ENCODE data around the gene AQP1.

AQP1 gene

GRCh38 chr7:30913821-30914515 lies 2.3 kb downstream of the AQP1 start:
- no peak for DNase-seq (ENCODE audit: low read depth, low spot score)
- no peak for TF ChIP-seq CTCF (IDR thresholded peaks at IDR 0.05; ENCODE audit: insufficient read depth, low read length, missing control alignments)
- CTCF ChIA-PET, result interaction anchor here (1.2 to 1.4 kb wide), 3 partner anchors 22 to 209 kb away, joined by 3 to 4 read pairs (median 3); no protein-coding TSS in a partner anchor
- POLR2A ChIA-PET, result no interaction called here
- no peak overlapping the region for H3K4me3 ChIP-seq (ENCODE audit: low read depth, low read length)

- ChIA-PET CTCF (interaction anchor here (1.4 kb wide), 1 partner anchor 21 kb away, joined by 3 read pairs; no protein-coding TSS in a partner anchor), POLR2A (no interaction called here)
- TF ChIP-seq CTCF (IDR thresholded peaks at IDR 0.05; ENCODE audit: insufficient read depth, low read length, missing control alignments), result no peak
- no peak overlapping the region for H3K4me3 ChIP-seq (ENCODE audit: low read depth, low read length)
- no peak for DNase-seq (ENCODE audit: low read depth, low spot score)
Observed at GRCh38 chr7:30914596-30914995, 2.9 kb downstream of the AQP1 start.

- TF ChIP-seq CTCF (IDR thresholded peaks at IDR 0.05; ENCODE audit: insufficient read depth, low read length, missing control alignments), result no peak
- CTCF ChIA-PET, result interaction anchor here (1.5 kb wide), 1 partner anchor 24 kb away, joined by 5 read pairs; no protein-coding TSS in a partner anchor
- DNase-seq (ENCODE audit: low read depth, low spot score), result no peak
- POLR2A ChIA-PET, result no interaction called here
- no peak overlapping the region for H3K4me3 ChIP-seq (ENCODE audit: low read depth, low read length)
Observed at GRCh38 chr7:30915005-30915601, 3.5 kb downstream of the AQP1 start.

- no peak for DNase-seq (ENCODE audit: low read depth, low spot score)
- CTCF ChIA-PET, result interaction anchor here (1.1 to 1.5 kb wide), 2 partner anchors 23 to 112 kb away, joined by 4 to 5 read pairs; no protein-coding TSS in a partner anchor
- no peak for TF ChIP-seq CTCF (IDR thresholded peaks at IDR 0.05; ENCODE audit: insufficient read depth, low read length, missing control alignments)
- POLR2A ChIA-PET, result no interaction called here
- H3K4me3 ChIP-seq (ENCODE audit: low read depth, low read length), result no peak overlapping the region
Observed at GRCh38 chr7:30915751-30916150, 4.1 kb downstream of the AQP1 start.

- no peak overlapping the region for H3K4me3 ChIP-seq (ENCODE audit: low read depth, low read length)
- POLR2A ChIA-PET, result no interaction called here
- TF ChIP-seq CTCF (IDR thresholded peaks at IDR 0.05; ENCODE audit: insufficient read depth, low read length, missing control alignments), result no peak
- CTCF ChIA-PET, result interaction anchor here (1.1 to 1.5 kb wide), 3 partner anchors 8 to 112 kb away, joined by 4 to 5 read pairs (median 4); no protein-coding TSS in a partner anchor
- DNase-seq (ENCODE audit: low read depth, low spot score), result no peak
Observed at GRCh38 chr7:30916255-30916654, 4.6 kb downstream of the AQP1 start.

- H3K4me3 ChIP-seq (ENCODE audit: low read depth, low read length), result no peak overlapping the region
- CTCF ChIA-PET, result interaction anchor here (1.1 to 1.5 kb wide), 3 partner anchors 9 to 113 kb away, joined by 4 to 5 read pairs (median 4); no protein-coding TSS in a partner anchor
- TF ChIP-seq CTCF (IDR thresholded peaks at IDR 0.05; ENCODE audit: insufficient read depth, low read length, missing control alignments), result no peak
- POLR2A ChIA-PET, result no interaction called here
- no peak for DNase-seq (ENCODE audit: low read depth, low spot score)
Observed at GRCh38 chr7:30916767-30917166, 5.1 kb downstream of the AQP1 start.
